ENCODE results near the gene CCT5.
A peak's percentile ranks its signal among the peaks of the same experiment; 100 is the strongest.

CCT5 gene

DNA sequence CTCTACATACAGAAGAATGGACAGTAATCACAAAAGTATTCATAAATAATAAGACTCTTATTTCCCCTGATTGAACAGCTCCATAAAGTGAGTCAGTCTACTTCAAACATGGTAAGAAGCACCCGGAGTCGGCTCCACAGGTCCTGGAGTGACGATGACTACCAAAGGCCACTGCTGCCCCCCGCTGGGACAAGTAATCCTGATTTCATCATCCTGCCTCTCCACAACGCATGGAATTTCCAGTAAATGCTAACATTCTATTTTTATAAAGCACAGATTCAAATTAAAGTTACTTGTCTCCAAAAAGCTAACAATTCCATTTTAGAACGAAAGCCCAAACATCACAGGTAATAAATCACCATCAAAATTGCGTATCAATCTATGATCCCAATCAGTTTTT lies 16.6 kb upstream of the CCT5 start:
- Histone ChIP-seq H3K4me2 (ENCODE audit: insufficient read depth, low read length) (no peak overlapping the region), H3K27me3 (ENCODE audit: insufficient read depth, low read length, poor library complexity) (no peaks in the 10 kb centered on the region), H3K27ac (ENCODE audit: low read length) (no peak overlapping the region), H3K79me2 (ENCODE audit: insufficient read depth, low read length) (no peaks in the 10 kb centered on the region), H4K20me1 (ENCODE audit: insufficient read depth, low read length) (no peaks in the 10 kb centered on the region), H2AFZ (ENCODE audit: low read depth, low read length) (no peak overlapping the region), H3K4me3 (ENCODE audit: low read depth in 1 of 2, low read length in 2 of 2) (no peak overlapping the region), H3K9me3 (ENCODE audit: insufficient read depth, low read length, severe bottlenecking) (no peaks in the 10 kb centered on the region), H3K4me1 (ENCODE audit: insufficient read depth, low read length) (no peaks in the 10 kb centered on the region), H3K36me3 (ENCODE audit: insufficient read depth, low read length) (peaks cover 18% of the 10 kb centered on the region), H3K9ac (ENCODE audit: low read depth, low read length) (no peak overlapping the region)
- no peak for DNase-seq
- TF ChIP-seq EZH2 (IDR thresholded peaks at IDR 0.05; ENCODE audit: borderline replicate concordance, low read depth, low read length, severe bottlenecking), result no peak
- TF ChIP-seq, protein P1, sequence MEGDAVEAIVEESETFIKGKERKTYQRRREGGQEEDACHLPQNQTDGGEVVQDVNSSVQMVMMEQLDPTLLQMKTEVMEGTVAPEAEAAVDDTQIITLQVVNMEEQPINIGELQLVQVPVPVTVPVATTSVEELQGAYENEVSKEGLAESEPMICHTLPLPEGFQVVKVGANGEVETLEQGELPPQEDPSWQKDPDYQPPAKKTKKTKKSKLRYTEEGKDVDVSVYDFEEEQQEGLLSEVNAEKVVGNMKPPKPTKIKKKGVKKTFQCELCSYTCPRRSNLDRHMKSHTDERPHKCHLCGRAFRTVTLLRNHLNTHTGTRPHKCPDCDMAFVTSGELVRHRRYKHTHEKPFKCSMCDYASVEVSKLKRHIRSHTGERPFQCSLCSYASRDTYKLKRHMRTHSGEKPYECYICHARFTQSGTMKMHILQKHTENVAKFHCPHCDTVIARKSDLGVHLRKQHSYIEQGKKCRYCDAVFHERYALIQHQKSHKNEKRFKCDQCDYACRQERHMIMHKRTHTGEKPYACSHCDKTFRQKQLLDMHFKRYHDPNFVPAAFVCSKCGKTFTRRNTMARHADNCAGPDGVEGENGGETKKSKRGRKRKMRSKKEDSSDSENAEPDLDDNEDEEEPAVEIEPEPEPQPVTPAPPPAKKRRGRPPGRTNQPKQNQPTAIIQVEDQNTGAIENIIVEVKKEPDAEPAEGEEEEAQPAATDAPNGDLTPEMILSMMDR (IDR thresholded peaks at IDR 0.05; ENCODE audit: borderline replicate concordance, extremely low read depth, low read length, poor library complexity, severe bottlenecking), result peak; percentile 28
- no peak for ATAC-seq (ENCODE audit: insufficient read depth, low read depth)

DNA sequence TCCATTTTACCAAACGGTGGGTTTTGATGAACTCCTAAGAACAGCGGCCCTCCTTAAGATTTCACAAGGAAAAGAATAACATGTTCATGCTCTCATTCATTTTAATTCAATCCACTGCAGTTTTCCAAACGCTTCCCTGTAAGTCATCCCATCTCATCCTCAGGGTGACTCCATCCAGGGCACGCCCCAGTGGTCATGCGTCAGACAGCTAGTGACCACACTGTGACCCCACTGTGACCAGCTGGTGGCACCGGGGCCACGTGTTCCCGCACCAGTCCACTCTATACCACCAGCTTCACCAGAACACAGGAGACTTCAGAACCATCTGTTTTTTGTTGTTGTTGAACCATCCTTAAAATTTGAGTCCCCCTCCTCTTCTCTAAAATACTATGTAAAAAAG lies 14.7 kb upstream of the CCT5 start:
- H3K36me3 ChIP-seq (ENCODE audit: insufficient read depth, low read length), result peaks cover 19% of the 10 kb centered on the region
- DNase-seq (no peak), ATAC-seq (ENCODE audit: insufficient read depth, low read depth) (no peak)
- H3K9ac ChIP-seq (ENCODE audit: low read depth, low read length), result no peak overlapping the region
- H3K4me1 ChIP-seq (ENCODE audit: insufficient read depth, low read length), result no peaks in the 10 kb centered on the region
- no peaks in the 10 kb centered on the region for H4K20me1 ChIP-seq (ENCODE audit: insufficient read depth, low read length)
- H3K4me2 ChIP-seq (ENCODE audit: insufficient read depth, low read length), result no peak overlapping the region
- H2AFZ ChIP-seq (ENCODE audit: low read depth, low read length), result no peak overlapping the region
- no peak overlapping the region for H3K27ac ChIP-seq (ENCODE audit: low read length)
- no peak overlapping the region for H3K4me3 ChIP-seq (ENCODE audit: low read depth in 1 of 2, low read length in 2 of 2)
- no peaks in the 10 kb centered on the region for H3K79me2 ChIP-seq (ENCODE audit: insufficient read depth, low read length)
- TF ChIP-seq, protein P1 (IDR thresholded peaks at IDR 0.05; ENCODE audit: borderline replicate concordance, extremely low read depth, low read length, poor library complexity, severe bottlenecking), result no peak
- no peak for TF ChIP-seq EZH2 (IDR thresholded peaks at IDR 0.05; ENCODE audit: borderline replicate concordance, low read depth, low read length, severe bottlenecking)
- no peaks in the 10 kb centered on the region for H3K9me3 ChIP-seq (ENCODE audit: insufficient read depth, low read length, severe bottlenecking)
- H3K27me3 ChIP-seq (ENCODE audit: insufficient read depth, low read length, poor library complexity), result no peaks in the 10 kb centered on the region

DNA sequence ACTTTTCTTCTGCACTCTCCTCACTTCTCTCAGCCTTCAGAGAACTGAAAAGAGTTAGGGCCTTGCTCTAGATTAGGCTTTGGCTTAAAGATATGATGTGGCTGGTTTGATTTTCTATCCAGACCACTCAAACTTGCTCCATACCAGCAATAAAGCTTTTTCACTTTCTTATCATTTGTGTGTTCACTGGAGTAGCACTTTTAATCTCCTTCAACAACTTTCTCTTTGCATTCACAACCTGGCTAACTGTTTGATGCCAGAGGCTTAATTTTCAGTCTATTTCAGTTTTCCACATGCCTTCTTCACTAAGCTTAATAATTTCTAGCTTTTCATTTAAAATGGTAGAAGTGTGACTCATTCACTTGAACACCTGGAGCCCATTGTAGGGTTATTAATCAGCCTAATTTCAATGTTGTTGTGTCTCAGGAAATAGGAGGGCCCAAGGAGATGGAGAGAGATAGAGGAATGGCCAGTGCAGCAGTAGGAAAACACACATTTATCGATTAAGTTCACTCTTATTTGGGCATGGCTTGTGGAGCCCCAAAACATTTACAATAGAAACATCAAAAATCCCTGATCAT lies 6.3 kb upstream of the CCT5 start:
- H4K20me1 ChIP-seq (ENCODE audit: insufficient read depth, low read length), result no peaks in the 10 kb centered on the region
- ATAC-seq (ENCODE audit: insufficient read depth, low read depth), result no peak
- H3K27me3 ChIP-seq (ENCODE audit: insufficient read depth, low read length, poor library complexity), result no peaks in the 10 kb centered on the region
- peaks cover 19% of the 10 kb centered on the region for H3K79me2 ChIP-seq (ENCODE audit: insufficient read depth, low read length)
- no peak overlapping the region for H3K27ac ChIP-seq (ENCODE audit: low read length)
- no peaks in the 10 kb centered on the region for H3K36me3 ChIP-seq (ENCODE audit: insufficient read depth, low read length)
- H2AFZ ChIP-seq (ENCODE audit: low read depth, low read length), result no peak overlapping the region
- H3K9ac ChIP-seq (ENCODE audit: low read depth, low read length), result no peak overlapping the region
- peaks cover 10% of the 10 kb centered on the region for H3K4me1 ChIP-seq (ENCODE audit: insufficient read depth, low read length)
- no peak overlapping the region for H3K4me2 ChIP-seq (ENCODE audit: insufficient read depth, low read length)
- no peak overlapping the region for H3K4me3 ChIP-seq (ENCODE audit: low read depth in 1 of 2, low read length in 2 of 2)
- TF ChIP-seq EZH2 (IDR thresholded peaks at IDR 0.05; ENCODE audit: borderline replicate concordance, low read depth, low read length, severe bottlenecking), result no peak
- TF ChIP-seq, protein P1 (IDR thresholded peaks at IDR 0.05; ENCODE audit: borderline replicate concordance, extremely low read depth, low read length, poor library complexity, severe bottlenecking), result no peak
- H3K9me3 ChIP-seq (ENCODE audit: insufficient read depth, low read length, severe bottlenecking), result no peaks in the 10 kb centered on the region
- no peak for DNase-seq

All from DND-41 (cell line).